BJ (cell line): ENCODE results near the gene ICA1. TPM values are rescaled to one million over a fixed set of nuclear protein-coding genes. Genes with fewer than 3 reads are reported as not detected.

Experiments
- CTCF ChIA-PET: fragments of 350-600 bp; formaldehyde crosslinking; extraction: SDS; loops from one replicate; lab custom pipeline; 2021; ENCODE audit warnings: antibody characterized with exemption, inconsistent platforms; lab: Yijun Ruan, JAX
- POLR2A ChIA-PET: fragments of 300-600 bp; sonication (Branson Sonifier 250); formaldehyde crosslinking; extraction: SDS; loops from one replicate; lab custom pipeline; 2021; ENCODE audit warnings: antibody characterized with exemption; lab: Charles Lee
- DNase-seq: peaks from one replicate; pipeline ENCODE4 v3.0.0-alpha.2; 2011; ENCODE audit warnings: low read depth
- H3K27me3 ChIP-seq: 2 replicates; pipeline ENCODE4 v1.6.0; 2011; ENCODE audit warnings: low read length; ENCODE audit not compliant: control insufficient read depth, insufficient read depth
- H3K36me3 ChIP-seq: 2 replicates; pipeline ENCODE4 v1.5.1; 2011; ENCODE audit warnings: low read length; ENCODE audit not compliant: control insufficient read depth, insufficient read depth
- H3K4me3 ChIP-seq: 2 replicates; pipeline ENCODE4 v1.5.1; 2011; ENCODE audit warnings: low read depth, mild to moderate bottlenecking, control low read depth, low read length
- polyA minus RNA-seq: library from RNA; depleted of rRNA, polyadenylated mRNA; stranded (reverse); fragments of >200 nt; gene quantifications from 2 replicates; pipeline ENCODE4 v1.2.3, GENCODE V29; 2011; rRNA and poly(A)+ RNA removed
- polyA plus RNA-seq: library from polyadenylated mRNA; depleted of rRNA; stranded (reverse); fragments of >200 nt; gene quantifications from 2 replicates; pipeline ENCODE4 v1.2.3, GENCODE V29; 2011; rRNA removed
- TF ChIP-seq, protein P1 (sequence below): IDR thresholded peaks from 2 replicates; pipeline ENCODE4 v1.5.1; 2011; ENCODE audit warnings: low read depth, mild to moderate bottlenecking, control low read depth, inconsistent platforms, low read length, moderate library complexity; ENCODE audit not compliant: insufficient read depth

Gene ICA1
- 0.15 and 0.60 TPM in 2 replicates for polyA plus RNA-seq
- polyA minus RNA-seq: not detected in 2 replicates

DNA sequence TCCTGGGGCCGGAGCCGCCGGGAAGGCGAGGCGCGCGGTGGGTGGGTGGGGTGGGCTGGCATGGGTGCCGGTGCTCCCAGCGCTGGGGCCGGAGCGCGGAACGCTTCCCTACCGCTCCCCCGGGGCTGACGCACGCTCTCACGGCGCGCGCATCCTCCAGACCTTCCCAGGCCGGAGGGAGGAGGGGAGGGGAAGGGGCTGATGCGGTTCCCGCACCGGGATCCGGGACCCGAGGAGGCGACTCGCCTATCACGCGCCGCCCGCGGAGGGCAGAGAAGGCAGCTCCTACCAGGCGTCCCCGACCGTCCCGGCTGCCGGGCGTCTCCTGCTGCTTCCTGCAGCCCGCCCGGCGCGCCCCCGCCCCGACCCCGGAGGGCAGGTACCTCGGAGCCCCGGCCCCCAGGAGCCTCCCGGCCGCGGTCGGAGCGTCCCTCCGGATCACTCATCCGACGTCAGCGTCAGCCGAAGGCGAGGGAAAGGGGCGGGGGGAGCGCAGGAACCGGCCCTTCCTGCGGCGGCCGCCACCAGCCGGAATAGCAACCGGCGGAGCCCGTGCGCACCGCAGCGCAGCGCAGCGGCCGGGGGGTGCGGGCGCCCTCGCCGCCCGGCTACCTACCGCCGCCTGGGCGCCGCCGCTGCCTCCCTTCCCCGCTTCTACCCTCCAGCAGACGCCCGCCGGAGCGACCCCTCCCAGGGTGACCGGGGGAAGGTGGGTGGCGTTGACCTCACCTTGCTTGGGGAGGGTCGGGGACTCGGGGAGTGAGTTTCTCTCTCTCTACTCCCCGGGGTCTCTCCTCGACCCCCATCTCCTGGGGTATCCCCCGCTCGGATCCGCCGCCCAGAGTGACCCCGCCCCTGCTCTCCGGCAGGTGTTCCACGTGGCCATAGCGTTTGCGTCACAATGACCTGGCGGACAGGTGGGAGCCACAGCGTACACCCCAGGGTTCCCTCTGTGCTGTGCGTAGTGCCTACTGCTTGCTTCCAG is at the start of gene ICA1:
Gene ICA1, minus strand, starts transcription at position 457 of the 985 bp plus-strand sequence. CDS start 26,241 bp downstream, outside the sequence.
- POLR2A ChIA-PET: no interaction called here
- no peak for DNase-seq
- Histone ChIP-seq H3K36me3 (no peaks in the 10 kb centered on the region), H3K4me3 (peak within 1 kb of the TSS; percentile 51), H3K27me3 (peaks cover 5% of the 10 kb centered on the region)
- CTCF ChIA-PET: no interaction called here
- TF ChIP-seq, protein P1, sequence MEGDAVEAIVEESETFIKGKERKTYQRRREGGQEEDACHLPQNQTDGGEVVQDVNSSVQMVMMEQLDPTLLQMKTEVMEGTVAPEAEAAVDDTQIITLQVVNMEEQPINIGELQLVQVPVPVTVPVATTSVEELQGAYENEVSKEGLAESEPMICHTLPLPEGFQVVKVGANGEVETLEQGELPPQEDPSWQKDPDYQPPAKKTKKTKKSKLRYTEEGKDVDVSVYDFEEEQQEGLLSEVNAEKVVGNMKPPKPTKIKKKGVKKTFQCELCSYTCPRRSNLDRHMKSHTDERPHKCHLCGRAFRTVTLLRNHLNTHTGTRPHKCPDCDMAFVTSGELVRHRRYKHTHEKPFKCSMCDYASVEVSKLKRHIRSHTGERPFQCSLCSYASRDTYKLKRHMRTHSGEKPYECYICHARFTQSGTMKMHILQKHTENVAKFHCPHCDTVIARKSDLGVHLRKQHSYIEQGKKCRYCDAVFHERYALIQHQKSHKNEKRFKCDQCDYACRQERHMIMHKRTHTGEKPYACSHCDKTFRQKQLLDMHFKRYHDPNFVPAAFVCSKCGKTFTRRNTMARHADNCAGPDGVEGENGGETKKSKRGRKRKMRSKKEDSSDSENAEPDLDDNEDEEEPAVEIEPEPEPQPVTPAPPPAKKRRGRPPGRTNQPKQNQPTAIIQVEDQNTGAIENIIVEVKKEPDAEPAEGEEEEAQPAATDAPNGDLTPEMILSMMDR: no peak

DNA sequence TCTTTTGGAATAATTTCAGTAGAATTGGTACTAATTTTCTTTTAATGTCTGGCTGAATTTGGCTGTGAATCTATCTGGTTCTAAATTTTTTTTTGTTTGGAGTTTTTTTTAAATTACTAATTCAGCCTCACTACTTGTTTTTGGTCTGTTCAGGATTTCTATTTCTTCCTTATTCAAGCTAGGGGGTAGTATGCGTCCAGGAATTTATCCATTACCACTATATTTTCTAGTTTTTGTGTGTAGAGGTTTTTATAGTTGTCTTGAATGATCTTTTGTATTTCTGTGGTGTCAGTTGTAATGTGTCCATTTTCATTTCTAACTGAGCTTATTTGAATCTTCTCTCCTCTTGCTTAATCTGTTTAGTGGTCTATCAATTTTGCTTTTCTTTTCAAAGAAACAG is 48.9 kb upstream of the ICA1 start:
- CTCF ChIA-PET: no interaction called here

DNA sequence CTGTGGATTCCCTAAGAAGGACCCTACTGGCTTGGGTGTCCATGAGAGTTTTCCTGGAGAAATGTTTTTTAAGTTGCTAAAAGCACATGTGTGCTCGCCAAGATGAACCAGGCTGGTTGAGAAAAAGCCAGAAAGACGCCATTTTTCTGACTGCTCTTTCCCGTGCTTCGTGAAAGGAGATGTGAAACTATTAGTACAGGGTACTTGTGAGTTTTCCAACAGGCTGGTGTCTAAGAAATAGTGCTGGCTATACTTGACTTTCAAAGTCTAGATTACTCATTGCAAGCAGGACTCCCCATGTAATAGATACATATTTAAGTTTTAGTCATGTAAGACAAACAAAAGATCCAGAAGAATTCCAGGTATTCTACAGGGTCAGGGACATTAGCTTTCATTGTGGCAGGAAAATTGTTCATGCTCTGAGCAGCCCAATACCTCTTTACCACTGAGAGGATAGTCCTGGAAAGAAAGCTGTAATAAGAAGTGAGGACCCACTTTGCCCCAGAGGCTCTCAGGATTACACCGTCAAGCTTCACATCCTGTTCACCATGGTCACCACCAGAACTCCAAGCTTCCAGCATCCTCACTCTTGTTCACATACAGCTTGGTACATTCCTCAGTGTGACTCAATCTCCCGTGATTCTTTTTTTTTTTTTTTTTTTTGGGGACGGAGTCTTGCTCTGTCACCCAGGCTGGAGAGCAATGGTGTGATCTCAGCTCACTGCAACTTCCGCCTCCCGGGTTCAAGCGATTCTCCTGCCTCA is 43.8 kb upstream of the ICA1 start:
- no peaks in the 10 kb centered on the region for H3K27me3 ChIP-seq
- CTCF ChIA-PET: no interaction called here
- no peak for DNase-seq
- no peak overlapping the region for H3K4me3 ChIP-seq
- H3K36me3 ChIP-seq: no peaks in the 10 kb centered on the region
- TF ChIP-seq, protein P1: no peak
- POLR2A ChIA-PET: no interaction called here

More for the DNA sequence above, 48.9 kb upstream of the ICA1 start:
- TF ChIP-seq, protein P1: no peak
- Histone ChIP-seq H3K4me3 (no peak overlapping the region), H3K36me3 (no peaks in the 10 kb centered on the region), H3K27me3 (no peaks in the 10 kb centered on the region)
- POLR2A ChIA-PET: no interaction called here
- no peak for DNase-seq

GRCh38 chr7:8305104-8305503 is 43.1 kb upstream of the ICA1 start:
- POLR2A ChIA-PET: no interaction called here
- Histone ChIP-seq H3K36me3 (no peaks in the 10 kb centered on the region), H3K4me3 (no peak overlapping the region), H3K27me3 (no peaks in the 10 kb centered on the region)
- no peak for DNase-seq
- CTCF ChIA-PET: no interaction called here
- TF ChIP-seq, protein P1: no peak
